HEK293T (cell line): ENCODE data around the gene SEC22B.
"Not testable (repeated sequence)": the region's sequence is repeated elsewhere in the genome, so short reads cannot be mapped to it uniquely, and the experiment has no call there.

ENCODE experiments used
- ARNT ChIP-seq: fragments of 450-650 bp; IDR thresholded peaks from 2 replicates; pipeline ENCODE4 v1.6.1; 2017; ENCODE audit warnings: mild to moderate bottlenecking
- BHLHE40 ChIP-seq: fragments of 450-650 bp; IDR thresholded peaks from 2 replicates; pipeline ENCODE4 v1.6.1; 2016; ENCODE audit warnings: mild to moderate bottlenecking, moderate library complexity, borderline replicate concordance
- CTBP1 ChIP-seq: fragments of 450-650 bp; IDR thresholded peaks from 2 replicates; pipeline ENCODE4 v1.6.1; 2016; ENCODE audit warnings: borderline replicate concordance
- ELF4 ChIP-seq: fragments of 450-650 bp; IDR thresholded peaks from 2 replicates; pipeline ENCODE4 v1.6.1; 2017; ENCODE audit warnings: antibody characterized with exemption
- FOXA1 ChIP-seq: fragments of 450-650 bp; IDR thresholded peaks from 2 replicates; pipeline ENCODE4 v1.6.1; 2016; ENCODE audit warnings: mild to moderate bottlenecking
- FOXK2 ChIP-seq: fragments of 450-650 bp; IDR thresholded peaks from 2 replicates; pipeline ENCODE4 v1.6.1; 2016; ENCODE audit warnings: mild to moderate bottlenecking
- HDGF ChIP-seq: fragments of 450-650 bp; IDR thresholded peaks from 2 replicates; pipeline ENCODE4 v1.6.1; 2017; ENCODE audit warnings: antibody characterized with exemption, borderline replicate concordance
- L3MBTL2 ChIP-seq: fragments of 450-650 bp; conservative IDR thresholded peaks from 2 replicates; pipeline ENCODE4 v1.6.1; 2016; ENCODE audit warnings: mild to moderate bottlenecking
- LEF1 ChIP-seq: fragments of 450-650 bp; IDR thresholded peaks from 2 replicates; pipeline ENCODE4 v1.6.1; 2017; ENCODE audit warnings: mild to moderate bottlenecking, borderline replicate concordance
- SP1 ChIP-seq: fragments of 450-650 bp; IDR thresholded peaks from 2 replicates; pipeline ENCODE4 v1.6.1; 2017
- SUZ12 ChIP-seq: fragments of 450-650 bp; IDR thresholded peaks from 2 replicates; pipeline ENCODE4 v1.6.1; 2016; ENCODE audit warnings: mild to moderate bottlenecking
- TARDBP ChIP-seq: fragments of 450-650 bp; IDR thresholded peaks from 2 replicates; pipeline ENCODE4 v1.6.1; 2016
- ZNF384 ChIP-seq: fragments of 450-650 bp; IDR thresholded peaks from 2 replicates; pipeline ENCODE4 v1.6.1; 2016

- TF ChIP-seq ELF4, TARDBP, BHLHE40, ARNT, HDGF, LEF1, ZNF384, SUZ12, L3MBTL2, SP1, CTBP1, FOXA1, FOXK2: not testable (repeated sequence)
Observed at GRCh38 chr1:120109180-120109579, 67.1 kb downstream of the SEC22B start.
